Anterior cingulate cortex (tissue), 58 donors: ENCODE results near the gene GKN1.

ENCODE experiments used
- DNase-seq, 58 donors: peaks; one replicate each; lab custom pipeline; 2025; lab: John Stamatoyannopoulos, UW

Gene GKN1, protein sequence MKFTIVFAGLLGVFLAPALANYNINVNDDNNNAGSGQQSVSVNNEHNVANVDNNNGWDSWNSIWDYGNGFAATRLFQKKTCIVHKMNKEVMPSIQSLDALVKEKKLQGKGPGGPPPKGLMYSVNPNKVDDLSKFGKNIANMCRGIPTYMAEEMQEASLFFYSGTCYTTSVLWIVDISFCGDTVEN

DNA sequence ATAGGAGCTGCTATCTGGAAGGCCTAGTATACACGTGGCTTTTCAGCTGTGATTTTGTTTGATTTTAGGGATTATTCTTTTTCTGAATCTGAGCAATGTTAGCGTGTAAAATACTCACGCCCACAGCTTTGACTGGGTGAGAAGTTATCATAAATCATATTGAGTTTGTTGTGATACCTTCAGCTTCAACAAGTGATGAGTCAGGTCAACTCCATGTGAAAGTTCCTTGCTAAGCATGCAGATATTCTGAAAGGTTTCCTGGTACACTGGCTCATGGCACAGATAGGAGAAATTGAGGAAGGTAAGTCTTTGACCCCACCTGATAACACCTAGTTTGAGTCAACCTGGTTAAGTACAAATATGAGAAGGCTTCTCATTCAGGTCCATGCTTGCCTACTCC lies at the start of gene GKN1:
TSS of gene GKN1 (plus strand) at position 386 of the 400 bp plus-strand sequence. CDS start 42 bp downstream, outside the sequence.
- DNase-seq, result no peak

DNA sequence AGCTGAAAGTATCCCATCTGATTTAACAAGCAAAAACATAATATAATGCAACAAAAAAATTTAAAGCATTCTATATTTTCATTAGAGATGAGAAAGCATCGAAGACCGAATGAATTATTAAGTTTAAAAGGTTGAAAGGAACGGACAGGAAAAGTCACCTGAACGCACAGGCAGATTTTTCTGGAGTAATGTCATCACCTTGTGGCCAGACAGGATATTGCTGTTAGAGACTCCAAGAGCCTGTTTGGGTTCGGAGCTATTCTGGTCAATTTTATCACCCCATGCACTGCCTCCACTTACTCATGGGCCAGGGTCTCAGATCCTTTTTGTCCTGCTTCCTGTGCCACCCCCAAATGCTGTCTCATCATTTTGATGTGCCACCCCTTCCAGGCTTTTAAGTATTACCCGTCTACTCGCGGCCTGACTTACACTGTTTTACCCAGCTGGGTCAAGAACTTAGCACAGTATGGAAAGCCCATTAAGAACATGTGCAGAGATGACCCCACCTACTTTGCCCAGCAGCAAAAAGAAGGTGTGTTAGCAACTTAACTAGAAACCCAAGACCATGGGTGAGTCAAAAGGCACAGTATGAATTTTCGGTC lies 49.0 kb upstream of the GKN1 start:
- DNase-seq, result peak in 9 of 58 donors; percentile 2 to 26 (median 10)

DNA sequence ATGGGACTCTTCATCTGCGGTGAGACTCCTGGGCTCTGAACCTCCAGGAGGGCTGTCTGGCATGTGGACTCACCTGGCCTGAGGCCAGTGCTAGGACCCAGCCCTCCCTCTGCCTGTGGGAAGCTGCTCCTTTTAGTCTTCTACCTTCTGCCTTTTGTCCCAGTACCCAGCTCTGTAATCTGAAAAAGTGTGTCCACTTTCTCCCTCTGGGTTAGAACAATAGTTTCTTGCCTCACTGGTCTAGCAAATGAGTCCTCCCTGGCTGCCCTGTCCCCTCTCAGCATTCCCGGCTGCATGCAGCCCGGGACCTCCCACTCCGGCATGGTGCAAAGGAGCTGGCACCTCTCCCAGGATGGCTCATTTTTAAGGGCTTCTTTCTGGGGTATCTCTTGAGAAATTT lies 47.6 kb upstream of the GKN1 start:
- no peak for DNase-seq

DNA sequence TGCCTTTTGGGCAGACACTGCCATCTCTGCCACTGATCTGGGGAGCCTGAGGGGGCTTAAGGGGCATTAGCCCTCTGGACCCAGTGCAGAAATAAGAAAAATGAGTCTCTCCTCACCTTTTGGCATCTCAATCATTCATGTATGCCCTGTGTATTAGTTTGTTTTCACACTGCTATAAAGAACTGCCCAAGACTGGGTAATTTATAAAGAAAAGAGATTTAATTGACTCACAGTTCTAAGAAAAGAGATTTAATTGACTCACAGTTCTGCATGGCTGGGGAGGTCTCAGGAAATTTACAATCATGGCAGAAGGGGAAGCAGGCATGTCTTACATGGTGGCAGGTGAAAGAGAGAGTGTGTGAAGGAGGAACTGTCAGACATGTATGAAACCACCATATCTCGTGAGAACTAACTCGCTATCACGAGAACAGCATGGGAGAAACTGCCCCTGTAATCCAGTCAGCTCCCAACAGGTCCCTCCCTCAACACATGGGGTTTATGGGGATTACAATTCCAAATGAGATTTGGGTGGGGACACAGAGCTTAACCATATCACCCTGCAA lies 43.2 kb upstream of the GKN1 start:
- no peak for DNase-seq

DNA sequence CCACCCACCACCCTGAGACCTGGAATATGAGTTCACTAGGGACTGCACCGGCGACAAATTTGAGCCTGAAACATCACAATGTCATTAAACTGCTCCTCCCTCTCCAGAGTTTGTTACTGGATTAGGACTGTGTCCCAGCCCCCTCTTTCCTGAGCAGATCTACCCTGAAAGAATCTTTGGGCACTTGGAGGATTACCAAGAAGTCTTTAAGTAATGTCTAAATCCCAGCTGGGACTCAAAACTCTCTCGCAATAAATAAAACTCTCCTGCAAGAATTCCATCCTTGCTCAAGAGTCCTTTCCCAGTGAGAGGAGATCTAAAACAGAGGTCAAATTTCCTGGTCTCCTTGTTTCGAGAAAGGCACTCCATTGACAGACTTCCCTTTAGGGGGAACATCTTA lies 42.6 kb upstream of the GKN1 start:
- DNase-seq, result no peak

DNA sequence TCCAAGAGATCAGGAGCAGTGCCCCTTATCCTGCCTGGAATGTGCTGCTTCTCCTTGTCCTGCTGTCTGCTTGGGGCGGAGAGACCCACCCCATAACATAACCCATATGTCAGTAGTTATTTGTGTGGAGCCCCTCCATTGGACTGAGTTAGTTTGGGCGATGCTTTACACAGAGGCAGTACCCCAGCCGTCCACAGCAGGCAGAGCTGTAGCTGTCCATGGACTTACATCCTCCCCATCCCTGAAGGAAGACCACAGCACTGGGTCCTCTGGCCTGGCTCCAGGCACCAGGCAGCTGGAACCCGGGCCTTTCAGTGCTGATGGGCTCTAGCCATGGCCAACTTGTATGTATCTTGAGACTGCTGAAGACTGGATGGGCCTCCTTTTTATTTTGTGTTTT lies 42.0 kb upstream of the GKN1 start:
- no peak for DNase-seq

DNA sequence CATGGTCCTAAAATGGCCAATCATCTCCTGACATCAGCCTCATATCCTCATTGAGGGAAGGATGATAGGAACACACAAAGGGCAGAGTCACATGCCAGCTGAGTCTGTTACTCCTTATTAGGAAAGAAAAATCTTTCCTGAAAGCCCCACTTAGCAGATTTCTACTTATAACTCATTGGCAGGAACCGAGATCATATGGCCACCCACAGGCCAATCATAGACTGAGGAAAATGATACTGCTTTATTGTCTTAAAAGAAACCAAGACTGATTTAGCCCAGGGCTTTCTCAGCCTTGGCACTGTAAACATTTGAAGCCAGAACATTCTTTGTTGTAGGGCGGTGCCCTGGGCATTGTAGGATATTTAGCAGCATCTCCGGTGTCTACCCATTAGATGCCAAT lies 40.4 kb upstream of the GKN1 start:
- no peak for DNase-seq

DNA sequence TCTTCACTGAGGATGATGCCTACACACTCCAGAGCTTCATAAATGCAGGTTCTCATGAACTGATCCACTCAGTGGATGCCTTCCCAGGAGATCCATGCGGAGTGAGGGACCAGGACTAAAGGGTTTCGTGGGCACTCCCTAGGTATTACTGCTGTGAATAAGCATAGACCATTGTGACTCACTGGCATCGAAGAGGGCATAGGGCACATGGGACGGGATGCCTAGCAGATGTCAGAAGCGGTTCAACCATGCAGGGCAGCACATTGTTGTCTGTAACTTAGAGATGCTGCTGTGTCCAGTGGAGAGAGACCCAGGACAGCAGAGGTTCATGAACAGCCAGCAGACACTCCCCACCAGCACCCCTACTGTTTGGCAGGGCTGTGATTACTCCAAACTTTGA lies 39.0 kb upstream of the GKN1 start:
- DNase-seq, result no peak

DNA sequence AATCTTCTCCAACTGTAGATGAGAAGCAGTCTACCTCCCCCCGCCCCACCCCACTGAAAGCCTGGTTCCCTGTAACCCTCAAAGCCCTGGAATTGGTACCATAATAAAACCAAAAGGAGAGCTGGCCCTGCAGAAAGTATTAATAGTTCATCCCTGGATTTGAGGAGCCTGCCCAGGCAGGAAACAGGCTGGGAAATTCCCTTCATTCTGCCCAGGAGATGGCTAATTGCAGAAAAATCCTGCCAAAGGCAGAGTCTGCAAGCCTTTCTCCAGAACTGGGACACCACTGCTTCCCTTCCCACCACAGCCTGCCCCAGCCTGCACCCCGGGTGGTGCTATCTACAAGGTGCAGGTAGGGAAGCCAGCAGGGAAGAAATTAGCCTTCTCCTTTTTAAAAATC lies 38.0 kb upstream of the GKN1 start:
- DNase-seq, result no peak

DNA sequence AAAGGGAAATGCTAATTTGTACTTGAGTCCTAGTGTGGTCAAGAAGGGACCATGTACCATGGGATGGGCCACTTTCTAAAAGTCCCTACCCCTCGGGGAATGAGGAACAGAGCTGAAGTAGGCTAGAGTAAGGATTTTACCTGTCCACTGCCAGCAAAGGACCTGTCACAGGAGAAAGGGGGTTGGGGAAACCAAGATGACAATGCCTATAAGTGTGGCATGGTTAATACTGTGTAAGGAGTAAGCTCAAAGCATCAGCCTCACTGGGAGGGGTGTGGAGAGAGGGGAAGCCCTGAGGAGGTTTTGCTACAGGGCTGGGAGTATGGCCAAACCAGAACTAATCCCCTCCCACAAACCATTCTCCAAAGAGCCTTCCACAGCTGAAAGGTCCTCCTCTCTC lies 37.5 kb upstream of the GKN1 start:
- no peak for DNase-seq

DNA sequence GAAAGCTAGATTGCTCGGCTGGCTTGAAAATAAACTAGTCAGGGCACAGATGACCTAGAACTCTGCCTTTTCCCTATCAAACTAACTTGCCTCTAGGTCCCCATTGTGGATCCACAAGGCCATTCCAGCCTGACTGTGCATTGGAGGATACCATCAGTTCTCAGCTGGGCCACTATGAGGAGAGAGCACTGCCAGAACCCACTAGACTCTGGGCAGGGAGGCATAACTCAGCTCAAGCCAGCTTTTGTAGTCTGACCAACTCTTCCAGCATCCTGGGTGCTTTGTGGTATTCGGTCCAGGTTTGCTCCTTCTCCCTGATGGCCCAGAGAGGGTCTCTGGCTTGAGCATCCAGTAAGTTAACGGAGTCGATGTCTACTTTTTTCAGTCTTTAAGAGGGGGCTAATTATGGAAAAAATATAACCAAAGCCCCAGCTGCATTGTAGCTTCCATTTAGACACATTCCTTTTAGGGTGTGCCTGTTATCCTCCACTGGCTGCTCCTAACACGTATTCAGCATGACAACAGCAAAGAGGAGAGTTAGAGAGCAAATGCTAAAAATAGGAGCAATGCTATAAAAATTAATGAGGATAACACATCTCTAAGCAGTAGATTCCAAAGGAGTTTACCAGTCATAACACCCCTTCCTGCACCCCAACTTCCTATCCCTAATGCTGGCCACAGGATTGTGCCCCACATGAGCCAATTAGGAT lies 36.9 kb upstream of the GKN1 start:
- no peak for DNase-seq

DNA sequence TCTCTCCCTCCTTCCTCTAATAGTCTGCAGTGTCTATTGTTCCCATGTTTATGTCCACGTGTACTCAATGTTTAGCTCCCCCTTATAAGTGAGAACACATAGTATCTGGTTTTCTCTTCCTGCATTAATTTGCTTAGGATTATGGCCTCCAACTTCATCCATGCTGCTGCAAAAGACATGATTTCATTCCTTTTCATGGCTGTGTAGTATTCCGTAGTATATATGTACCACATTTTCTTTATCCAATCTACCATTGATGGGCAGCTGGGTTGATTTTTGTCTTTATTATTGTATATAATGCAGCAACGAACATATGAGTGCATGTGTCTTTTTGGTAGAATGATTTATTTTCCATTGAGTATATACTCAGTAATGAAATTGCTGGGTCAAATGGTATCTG lies 35.5 kb upstream of the GKN1 start:
- DNase-seq, result no peak

DNA sequence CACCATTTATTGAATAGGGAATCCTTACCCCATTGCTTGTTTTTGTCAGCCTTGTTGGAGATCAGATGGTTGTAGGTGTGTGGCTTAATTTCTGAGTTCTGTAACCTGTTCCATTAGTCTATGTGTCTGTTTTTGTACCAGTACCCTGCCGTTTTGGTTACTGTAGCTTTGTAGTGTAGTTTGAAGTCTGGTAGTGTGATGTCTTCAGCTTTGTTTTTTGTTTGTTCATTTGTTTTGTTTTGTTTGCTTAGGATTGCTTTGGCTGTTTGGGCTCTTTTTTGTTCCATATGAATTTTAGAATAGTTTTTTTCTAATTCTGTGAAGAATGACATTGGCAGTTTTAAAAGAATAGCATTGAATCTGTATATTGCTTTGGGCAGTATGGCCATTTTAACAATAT lies 34.5 kb upstream of the GKN1 start:
- DNase-seq, result no peak

DNA sequence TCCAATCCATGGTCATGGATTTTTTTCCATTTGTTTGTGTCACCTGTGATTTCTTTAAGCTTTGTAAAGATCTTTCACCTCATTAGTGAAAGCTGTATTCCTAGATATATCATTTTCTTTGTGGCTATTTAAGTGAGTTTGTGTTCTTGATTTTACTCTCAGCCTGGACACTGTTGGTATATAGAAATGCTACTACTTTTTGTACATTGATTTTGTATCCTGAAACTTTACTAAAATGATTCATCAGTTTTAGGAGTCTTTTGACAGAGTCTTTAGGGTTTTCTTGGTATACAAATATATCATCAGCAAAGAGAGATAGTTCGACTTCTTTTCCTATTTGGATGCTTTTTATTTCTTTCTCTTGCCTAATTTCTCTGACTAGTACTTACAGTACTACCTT lies 34.1 kb upstream of the GKN1 start:
- DNase-seq, result no peak

DNA sequence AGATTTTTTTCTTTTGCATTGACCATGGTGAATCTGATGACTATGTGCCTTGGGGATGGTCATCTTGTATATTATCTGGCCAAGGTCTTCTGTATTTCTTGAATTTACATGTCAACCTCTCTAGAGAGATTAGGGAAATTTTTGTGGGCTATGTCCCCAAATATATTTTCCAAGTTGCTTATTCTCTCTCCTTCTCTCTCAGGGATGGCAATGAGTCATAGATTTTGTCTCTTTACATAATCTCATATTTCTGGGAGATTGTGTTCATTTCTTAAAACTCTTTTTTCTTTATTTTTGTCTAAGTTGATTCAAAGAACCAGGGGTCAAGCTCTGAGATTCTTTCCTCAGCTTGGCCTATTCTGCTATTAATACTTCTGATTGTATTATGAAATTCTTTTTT lies 31.6 kb upstream of the GKN1 start:
- no peak for DNase-seq

DNA sequence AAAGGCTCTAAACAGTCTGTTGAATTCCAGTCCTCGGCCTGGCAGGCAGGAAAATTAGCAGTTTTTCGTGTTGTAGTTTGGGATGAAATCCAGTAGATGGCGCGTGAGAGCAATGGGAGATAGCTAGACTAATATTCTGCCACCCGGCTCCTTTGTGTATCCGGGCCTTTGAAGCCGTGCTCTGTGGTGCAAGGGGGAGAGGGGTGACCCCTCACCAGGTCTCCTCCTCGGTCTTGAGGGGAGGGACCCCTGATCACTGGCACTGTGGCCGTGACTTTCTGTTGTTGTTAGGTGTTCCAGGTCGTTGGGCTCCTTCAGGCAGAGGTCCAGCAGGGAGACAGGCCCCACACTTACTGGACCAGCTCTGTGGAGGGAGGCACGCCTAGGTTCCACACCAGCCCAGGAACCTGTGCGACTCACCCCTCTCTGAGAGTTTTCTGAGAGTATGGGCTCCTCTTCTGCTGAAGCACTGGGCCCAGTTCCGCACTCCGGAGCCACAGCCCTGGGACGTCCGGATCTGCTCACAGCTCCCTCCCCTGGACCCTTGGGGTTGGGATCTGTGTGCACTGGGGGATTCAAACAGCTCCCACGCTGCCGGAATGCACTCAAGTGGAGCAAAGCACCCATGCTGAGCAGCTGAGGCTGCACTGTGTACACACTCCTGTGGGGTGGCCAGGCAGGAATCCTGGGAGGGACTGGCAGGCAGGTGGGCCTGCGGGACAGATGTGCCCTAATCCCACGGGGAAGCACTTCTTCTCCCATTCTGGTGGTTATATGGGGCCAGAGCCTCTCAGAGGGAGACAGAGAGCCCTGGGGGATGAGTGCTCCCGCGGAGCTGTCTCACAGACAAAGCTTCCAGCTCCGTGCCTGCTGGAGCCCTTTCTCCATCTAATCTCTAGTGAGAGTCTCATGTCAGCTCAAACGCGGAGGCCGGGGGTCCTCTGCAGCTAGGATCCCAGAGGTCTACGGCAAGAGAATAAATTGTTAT lies 30.6 kb upstream of the GKN1 start:
- peak in 42 of 58 donors; percentile 3 to 66 (median 21) for DNase-seq

DNA sequence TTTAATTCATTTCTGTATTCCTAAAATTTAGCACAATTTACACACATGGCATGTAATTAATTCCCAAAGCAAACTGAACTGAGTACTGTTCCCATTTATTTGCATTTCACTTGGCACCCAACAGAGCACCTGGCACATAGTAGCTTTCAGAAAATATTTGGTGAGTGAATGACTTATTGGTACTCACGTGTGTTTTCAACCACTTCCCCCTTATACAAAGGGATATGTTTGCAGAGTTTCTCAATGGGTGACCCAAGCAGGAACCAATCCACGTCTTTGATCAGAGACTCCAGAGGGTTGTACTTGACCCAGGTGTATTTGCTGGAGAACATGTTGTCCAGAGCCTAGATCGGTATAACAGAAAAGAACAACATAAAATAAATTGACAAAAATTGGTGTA lies 28.3 kb upstream of the GKN1 start:
- no peak for DNase-seq

DNA sequence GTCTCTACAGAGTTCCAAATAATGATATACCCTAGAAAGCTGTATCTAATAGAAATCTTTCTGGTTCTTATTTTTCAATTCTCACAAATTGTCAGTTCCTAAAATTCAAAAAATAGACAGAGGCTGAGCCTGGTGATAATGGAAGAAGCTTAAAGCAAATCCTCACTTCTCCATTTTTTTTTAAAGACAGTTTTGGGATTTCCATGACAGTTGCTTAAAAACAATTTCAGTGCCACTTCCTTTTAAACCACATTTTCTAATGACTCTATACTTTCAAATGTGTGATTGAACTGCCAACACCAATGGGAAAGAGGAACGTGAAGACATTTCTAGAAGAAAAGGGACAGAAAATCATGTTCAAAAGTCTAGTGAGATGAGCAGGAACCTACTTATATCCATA lies 25.7 kb upstream of the GKN1 start:
- no peak for DNase-seq

DNA sequence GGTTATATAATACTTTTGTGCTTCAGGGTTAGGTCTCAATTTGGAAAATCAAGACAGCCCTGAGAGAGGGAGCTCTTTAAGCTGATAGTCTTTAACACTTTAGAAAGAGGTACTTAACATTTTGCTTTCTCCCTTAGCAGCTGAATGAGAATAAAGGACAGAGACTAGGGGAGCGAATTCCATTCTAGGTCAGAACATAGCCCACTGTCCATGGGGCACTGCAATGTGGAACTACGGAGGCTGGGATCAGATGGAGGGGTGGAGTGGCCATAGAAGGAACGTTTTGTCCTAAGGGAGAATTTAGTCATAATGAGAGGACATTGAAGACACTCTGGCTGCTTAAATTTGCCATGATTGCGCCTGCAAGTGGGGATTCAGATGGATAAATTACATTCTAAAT lies 22.5 kb upstream of the GKN1 start:
- DNase-seq, result no peak

DNA sequence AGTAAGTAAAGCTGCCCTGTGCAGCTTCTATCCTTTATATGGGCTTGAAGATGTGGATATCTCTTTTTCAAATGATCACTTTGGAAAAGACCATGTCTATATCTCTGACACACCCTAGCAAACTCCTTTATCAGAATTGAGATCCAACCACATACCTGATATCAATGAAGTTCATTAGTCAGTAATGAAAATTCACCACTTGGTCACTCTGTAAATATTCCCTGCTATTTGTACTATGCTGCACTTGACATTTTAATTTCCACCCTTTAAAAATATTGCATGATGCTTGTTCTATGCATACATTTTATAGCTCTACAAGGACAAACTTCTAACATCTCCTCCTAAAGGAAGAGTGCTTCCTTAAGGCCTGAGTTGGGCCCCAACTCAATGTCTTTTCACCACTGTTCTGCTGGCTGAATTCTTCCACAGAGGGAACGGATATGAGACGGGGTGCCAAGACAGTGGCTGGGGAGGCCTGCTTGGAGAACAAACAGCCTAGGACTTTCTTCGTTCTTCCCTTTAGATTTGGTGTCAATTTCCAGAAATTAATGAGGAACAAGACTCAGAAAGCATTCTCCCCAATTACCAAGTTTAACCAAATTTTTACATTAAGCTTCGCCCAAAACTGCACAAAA lies 21.4 kb upstream of the GKN1 start, which contains the start of gene GKN2:
TSS of gene GKN2 (minus strand) at position 7 of the 635 bp plus-strand sequence. CDS start 32 bp downstream, outside the sequence.
- DNase-seq, result no peak
